ENCODE measurements around the gene RPEL1. TPM values are rescaled to one million over a fixed set of nuclear protein-coding genes. Genes with fewer than 3 reads are reported as not detected.

Gene RPEL1
- 0.16 TPM in 1 of 2 replicates, not detected in the other for total RNA-seq

GRCh38 chr10:103245587-103245986 is at the start of gene RPEL1:
Gene RPEL1 (plus strand): TSS chr10:103245887. CDS start chr10:103245997, 110 bp downstream.

GRCh38 chr10:103276896-103277712 is 31.4 kb downstream of the RPEL1 start, which contains the start of gene INA:
Gene INA (plus strand): TSS chr10:103277138. CDS start chr10:103277212, 74 bp downstream.

Other genes starting within 250 kb of the RPEL1 start
- 58.8 and 66.5 TPM in 2 replicates for gene NT5C2, start 52.6 kb upstream of the RPEL1 start, total RNA-seq
- 12.8 and 13.0 TPM in 2 replicates for gene INA, start 31.3 kb downstream of the RPEL1 start, total RNA-seq
- gene PCGF6, start 105.3 kb downstream of the RPEL1 start, total RNA-seq, result 10.4 and 11.8 TPM in 2 replicates
- 1.9 and 2.4 TPM in 2 replicates for gene TAF5, start 122.1 kb downstream of the RPEL1 start, total RNA-seq
- gene ATP5MK, start 150.6 kb downstream of the RPEL1 start, total RNA-seq, result 116 and 154 TPM in 2 replicates
- 30.4 and 36.7 TPM in 2 replicates for gene PDCD11, start 150.7 kb downstream of the RPEL1 start, total RNA-seq
- 51.1 and 61.2 TPM in 2 replicates for gene CALHM2, start 206.5 kb downstream of the RPEL1 start, total RNA-seq
- not detected in 2 replicates for gene CALHM1, start 213.0 kb downstream of the RPEL1 start, total RNA-seq
- gene CALHM3, start 233.4 kb downstream of the RPEL1 start, total RNA-seq, result not detected in 2 replicates
- gene NEURL1, start 247.8 kb downstream of the RPEL1 start, total RNA-seq, result 0.12 and 0.16 TPM in 2 replicates